ENCODE measurements around the gene MLST8.
"Not testable (repeated sequence)": the region's sequence is repeated elsewhere in the genome, so short reads cannot be mapped to it uniquely, and the experiment has no call there.

Gene MLST8

DNA sequence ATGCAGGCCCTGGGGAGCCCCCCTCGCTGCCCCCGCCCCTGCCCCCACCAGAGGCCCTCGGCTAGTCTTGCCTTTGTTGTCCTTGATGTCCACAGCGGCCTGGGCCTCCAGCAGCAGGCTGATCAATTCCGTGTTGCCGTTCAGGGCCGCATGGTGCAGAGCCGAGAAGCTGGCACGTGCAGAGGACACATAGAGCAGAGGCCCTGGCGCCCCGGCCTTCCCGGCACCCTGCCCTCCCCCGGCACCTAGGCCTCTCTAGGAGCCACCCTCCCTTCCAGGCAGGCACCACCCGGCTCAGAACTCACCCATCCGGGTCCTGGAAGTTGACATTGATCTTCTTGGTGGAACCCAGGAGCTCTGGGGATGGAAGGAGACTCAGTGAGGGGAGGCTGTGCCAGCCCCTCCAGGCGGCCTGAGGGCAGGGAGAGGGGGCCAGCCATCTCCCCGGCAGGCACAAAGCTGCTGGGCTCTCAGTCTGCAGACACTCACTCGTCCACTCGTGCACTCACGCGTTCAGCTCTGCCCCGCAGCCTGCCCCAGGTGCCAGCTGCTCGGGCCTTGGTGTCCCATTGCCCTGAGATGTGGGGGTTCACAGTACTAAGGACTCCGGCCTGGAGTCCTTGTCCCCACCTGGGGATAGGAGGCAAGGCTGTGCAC is 15.1 kb upstream of the MLST8 start:
- DNase-seq (ENCODE audit: low spot score), result no peak

DNA sequence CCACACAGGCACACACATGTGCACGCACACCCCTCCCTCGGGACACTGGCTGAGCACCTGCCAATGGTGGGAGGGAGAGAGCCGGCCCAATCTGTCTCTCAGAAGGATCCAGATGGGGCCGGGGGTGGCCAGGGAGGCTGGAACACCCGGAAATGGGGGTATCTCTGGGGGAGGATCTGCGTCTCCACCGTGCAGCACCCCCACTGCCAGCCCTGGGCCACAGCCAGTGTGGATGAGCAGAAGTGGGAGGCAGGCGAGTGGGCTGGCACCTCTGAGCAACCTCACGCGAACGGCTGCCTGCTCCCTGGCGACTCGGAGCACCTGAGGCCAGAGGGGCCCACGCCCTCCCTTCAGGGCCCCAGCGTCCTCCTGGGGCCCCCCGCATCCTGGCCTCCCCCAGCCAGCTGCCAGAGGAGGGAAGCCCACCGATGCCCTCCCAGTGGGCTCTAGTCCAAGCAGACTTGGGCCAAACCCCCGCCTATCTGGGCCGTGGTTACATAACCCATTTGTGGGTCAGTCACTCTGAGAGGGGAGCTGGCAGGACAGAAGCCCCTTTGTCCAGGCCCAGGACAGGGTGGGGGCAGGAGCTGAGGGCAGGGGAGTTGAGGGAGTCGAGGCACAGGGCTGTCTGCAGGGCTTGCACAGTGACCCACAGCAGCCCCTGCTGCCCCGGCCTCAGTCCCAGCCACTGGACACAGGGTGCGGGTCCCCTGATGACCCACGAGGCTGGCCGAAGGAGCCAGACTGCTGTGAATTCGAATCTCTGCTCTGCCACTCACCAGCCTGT is 14.4 kb upstream of the MLST8 start:
- DNase-seq (ENCODE audit: low spot score), result no peak

GRCh38 chr16:2191446-2191706 is 13.9 kb upstream of the MLST8 start:
- no peak for DNase-seq (ENCODE audit: low spot score)

GRCh38 chr16:2194166-2194834 is 11.0 kb upstream of the MLST8 start:
- no peak for DNase-seq (ENCODE audit: low spot score)

- DNase-seq (ENCODE audit: low spot score), result peak; percentile 50
Measured at GRCh38 chr16:2194852-2195321, 10.4 kb upstream of the MLST8 start.

DNA sequence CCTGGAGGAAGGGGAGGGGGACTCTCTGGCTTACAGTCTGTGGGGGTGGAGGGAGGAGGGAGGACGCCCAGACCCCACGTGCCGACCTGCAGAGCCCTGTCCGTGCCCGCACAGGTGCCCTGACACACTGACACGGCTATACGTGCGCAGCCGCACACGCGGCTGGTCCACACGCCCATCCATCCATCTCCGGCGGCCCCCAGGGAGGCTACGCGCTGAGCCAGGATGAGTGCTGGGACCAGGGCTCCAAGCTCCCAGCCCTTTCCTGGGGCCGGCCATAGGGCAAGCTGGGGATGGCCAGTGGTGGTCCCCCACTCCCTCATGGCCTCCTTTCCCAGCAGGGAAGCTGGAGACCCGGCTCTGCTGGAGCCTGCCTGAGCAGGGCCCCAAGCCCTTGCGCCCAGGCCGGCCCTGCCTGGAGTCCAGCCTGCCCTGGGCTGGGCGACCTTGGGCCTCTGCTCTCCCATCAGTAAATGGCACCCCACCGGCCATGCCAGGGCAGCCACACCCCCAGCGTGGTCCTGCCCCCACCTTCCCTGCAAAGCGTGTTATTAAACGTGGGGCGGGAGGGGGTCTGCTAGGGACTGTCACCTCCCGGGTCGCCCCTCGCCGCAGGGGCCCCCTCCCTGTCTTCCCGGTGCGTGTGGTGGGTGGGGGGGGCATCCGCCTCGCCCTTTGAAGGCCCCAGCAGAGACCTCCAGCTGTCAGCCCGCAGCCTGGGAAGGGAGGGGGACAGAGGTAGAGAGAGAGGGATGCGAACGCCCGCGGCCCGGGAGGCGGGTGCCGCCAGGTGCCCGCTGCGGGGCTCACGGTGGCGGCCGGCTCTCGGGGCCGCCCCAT is 9.7 kb upstream of the MLST8 start:
- no peak for DNase-seq (ENCODE audit: low spot score)

DNA sequence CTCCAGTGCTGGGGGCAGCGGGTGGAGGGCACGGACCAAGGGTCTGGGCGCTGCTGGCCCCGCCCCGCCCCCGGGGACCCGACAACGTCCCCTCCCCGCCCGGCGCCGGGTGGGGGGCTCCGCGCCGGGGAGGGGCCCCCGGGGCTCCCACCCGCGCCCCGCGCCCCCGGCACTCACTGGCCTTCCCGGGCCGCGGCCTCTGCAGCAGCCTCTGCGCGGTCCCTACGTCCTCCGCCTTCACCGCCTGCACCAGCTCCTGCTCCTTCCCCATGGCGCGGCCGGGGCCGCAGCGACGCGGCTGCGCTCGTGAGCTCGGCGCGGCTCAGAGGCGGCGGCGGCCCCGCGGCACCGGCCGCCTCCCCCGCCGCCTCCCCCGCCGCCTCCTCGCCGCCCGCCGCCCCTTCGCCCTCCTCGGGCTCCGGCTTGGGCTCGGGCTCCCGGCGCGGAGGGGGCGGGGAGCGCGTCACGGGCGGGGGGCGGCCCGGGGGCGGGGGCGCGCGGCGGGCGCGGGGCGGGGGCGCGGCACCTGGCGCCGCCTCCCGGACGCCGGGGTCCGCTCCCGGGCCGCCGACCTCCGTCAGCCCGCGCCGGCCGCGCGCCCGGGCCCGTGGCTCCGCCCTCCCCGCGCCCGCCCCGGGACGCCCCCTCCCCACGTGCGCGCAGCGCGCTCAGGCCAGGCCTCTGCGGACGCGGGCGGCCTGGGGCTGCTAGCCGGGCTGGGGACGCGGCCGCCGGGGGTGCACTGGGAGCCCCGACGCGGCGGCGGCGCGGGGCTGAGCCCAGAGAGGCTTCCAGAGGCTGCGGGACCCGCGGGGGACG is 8.9 kb upstream of the MLST8 start, which contains the start of gene CASKIN1:
Gene CASKIN1, minus strand, starts transcription at position 444 of the 819 bp plus-strand sequence. Its CDS starts 173 bp downstream, at position 271.
- DNase-seq (ENCODE audit: low spot score), result peak; percentile 44

GRCh38 chr16:2196981-2197511 is 8.2 kb upstream of the MLST8 start:
- DNase-seq (ENCODE audit: low spot score), result no peak

DNA sequence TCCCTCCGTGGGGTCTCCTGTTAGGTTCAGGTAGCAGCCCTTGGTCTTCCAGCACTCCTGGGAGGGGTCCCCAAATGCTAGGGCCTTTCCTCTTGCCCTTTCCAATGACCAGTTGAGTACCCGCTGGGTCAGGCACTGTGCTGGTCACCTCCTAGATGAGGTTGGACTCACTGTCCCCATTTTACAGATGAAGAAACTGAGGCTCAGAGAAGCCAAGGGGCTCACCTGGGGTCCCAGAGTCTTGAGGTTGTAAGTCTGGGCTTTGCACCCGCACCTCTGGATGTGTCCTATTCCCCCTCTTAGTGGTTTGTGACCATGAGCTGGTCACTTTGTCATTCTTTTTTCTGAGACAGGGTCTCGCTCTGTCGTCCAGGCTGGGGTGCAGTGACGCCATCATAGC is 7.5 kb upstream of the MLST8 start:
- no peak for DNase-seq (ENCODE audit: low spot score)

DNA sequence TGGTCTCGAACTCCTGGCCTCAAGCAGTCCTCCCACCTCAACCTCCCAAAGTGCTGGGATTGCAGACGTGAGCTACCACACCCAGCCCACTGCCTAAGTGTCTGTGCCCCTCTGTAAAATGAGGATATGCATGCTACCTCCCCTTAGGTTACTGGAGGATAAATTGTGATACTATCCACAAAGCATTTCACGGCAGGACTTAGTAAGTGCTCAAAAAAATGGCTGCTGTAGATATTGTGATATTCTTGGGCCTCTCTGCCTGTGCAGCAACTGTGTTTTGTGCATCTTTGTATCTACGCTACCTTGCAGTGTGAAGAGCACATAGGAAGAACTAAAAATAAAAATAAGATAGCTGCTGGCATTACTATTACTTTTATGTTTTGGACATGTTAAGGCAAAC is 7.0 kb upstream of the MLST8 start:
- DNase-seq (ENCODE audit: low spot score), result no peak

DNA sequence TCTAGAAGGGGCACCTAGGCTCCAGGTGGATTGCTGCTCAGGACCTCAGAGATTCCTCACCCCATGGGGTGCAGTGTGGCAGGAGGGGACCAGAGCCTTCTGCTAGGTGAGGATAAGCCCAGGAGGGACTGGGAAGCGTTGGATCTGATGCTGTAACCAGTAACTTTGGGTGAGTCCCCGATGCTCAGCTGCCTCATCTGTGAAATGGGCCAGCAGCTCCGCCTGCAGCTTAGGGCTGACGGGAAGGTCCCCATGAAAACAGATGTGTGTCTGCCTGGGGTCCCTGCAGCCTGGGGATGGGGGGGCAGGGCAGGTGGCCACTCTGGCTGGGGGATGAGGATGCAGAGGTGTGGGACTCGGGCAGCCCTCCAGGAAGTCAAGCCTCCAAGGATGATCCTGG is 6.2 kb upstream of the MLST8 start:
- DNase-seq (ENCODE audit: low spot score), result no peak

GRCh38 chr16:2199621-2200139 is 5.6 kb upstream of the MLST8 start:
- DNase-seq (ENCODE audit: low spot score), result no peak

DNA sequence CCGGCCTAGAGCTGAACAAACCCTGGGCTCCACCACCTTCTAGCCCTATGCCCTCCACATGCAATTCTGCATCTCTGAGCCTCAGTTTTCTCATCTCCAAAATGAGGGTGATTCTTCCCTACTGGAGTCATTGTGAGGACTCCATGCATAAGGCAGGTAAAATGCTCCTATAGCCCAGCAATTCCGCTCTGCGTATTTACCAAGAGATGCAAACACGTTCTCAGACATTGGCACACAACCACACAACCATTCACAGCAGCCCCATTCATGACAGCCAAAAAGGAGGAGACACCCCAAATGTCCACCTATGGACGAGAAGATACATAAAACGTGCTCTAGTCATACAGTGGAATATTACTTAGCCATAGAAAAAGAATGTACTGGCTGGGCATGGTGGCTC is 4.9 kb upstream of the MLST8 start:
- no peak for DNase-seq (ENCODE audit: low spot score)

DNA sequence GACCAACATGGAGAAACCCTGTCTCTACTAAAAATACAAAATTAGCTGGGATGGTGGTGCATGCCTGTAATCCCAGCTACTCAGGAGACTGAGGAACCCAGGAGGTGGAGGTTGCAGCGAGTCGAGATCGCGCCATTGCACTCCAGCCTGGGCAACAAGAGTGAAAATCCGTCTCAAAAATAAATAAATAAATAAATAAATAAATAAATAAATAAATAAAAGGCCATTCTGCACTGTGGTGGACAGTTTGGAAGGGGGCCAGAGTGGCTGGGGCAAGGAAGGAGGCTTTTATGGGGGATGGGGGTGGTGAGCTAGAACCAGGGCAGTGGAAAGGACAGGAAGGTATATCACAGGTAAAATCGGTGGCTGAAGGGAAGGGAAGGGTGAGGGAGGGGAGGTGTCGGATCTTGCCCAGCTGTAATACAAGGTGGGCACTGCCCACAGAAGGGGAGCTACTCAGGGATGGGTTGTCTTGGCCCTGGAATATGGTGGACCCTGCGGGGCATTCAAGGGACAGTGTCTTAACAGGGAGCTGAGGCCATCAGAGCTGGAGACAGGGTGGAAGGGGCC is 2.0 kb upstream of the MLST8 start:
- not testable (repeated sequence) for DNase-seq (ENCODE audit: low spot score)

DNA sequence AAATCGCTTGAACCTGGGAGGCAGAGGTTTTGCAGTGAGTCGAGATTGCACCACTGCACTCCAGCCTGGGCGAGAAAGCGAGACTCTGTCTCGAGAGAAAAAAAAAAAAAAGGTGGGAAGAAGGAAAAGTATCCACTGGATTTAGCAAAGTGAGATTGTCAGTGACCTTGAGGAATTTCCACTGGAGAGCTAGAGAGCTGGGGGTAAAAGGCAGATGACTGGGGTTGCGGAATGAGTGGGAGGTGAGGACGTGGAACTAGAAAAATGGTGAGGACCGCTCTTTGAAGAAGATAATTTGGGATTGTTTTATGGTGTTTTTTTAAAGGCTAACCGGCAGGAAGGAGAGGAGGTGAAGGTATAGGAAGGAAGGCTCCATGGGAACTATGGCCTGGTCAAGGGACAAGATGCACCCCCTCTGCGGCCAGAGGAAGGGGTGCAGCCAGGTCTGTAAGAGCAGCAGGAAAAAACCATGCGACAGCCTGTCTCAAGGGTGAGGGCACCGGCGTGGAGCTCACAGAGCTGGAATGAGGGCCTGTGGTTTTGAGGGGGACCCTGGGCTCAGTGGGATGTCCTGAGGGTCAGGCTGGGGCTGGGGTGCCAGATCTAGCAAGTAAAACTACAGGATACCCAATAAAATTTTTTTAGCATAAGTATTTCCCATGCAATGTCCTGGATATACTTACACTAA is 694 bp upstream of the MLST8 start:
- DNase-seq (ENCODE audit: low spot score), result no peak

DNA sequence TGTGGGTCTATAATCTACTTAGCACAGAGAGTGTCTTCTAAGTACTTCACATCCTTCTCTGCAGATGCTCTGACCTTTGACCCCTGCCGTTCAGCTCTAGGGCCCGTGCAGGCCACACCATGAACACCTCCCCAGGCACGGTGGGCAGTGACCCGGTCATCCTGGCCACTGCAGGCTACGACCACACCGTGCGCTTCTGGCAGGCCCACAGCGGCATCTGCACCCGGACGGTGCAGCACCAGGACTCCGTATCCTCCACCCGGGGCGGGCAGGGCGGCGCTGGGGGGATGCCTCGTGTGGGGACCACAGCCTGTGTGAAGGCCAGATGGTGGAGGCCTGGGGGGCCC is 686 bp downstream of the MLST8 start:
- DNase-seq (ENCODE audit: low spot score), result no peak

DNA sequence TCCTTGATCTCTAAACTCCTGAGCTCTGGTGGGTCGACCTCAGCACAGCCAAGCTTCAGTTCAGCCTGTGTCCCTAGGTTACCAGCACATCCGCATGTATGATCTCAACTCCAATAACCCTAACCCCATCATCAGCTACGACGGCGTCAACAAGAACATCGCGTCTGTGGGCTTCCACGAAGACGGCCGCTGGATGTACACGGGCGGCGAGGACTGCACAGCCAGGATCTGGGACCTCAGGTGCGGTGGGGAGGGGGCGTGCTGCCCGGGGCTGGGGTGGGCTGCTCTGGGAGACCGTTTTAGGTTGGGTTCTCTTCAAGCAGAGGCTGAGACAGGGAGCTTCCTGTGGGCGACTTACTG is 1.1 kb downstream of the MLST8 start:
- no peak for DNase-seq (ENCODE audit: low spot score)

DNA sequence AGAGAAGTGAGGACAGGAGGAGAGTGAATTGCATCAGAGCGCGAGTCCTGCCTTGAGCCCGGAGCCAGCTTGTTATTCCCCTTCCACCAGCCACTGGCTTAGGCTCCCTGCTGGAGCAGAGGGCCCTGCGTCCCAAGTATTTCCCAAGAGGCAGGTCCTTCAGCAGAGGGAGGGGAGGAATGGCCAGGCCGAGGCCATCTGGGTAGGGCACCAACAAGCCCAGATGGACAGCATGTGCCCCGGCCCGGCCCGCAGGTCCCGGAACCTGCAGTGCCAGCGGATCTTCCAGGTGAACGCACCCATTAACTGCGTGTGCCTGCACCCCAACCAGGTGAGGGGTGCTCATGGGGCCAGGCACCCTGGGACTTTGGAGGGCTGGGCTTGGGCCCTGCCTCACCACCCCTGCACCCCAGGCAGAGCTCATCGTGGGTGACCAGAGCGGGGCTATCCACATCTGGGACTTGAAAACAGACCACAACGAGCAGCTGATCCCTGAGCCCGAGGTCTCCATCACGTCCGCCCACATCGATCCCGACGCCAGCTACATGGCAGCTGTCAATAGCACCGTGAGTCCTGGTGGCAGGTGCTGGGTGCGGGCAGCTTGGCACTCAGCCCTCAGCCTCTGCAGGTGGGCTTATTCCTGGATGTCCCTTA is 1.7 kb downstream of the MLST8 start:
- no peak for DNase-seq (ENCODE audit: low spot score)

GRCh38 chr16:2207872-2208271 is 2.6 kb downstream of the MLST8 start:
- DNase-seq (ENCODE audit: low spot score), result no peak

DNA sequence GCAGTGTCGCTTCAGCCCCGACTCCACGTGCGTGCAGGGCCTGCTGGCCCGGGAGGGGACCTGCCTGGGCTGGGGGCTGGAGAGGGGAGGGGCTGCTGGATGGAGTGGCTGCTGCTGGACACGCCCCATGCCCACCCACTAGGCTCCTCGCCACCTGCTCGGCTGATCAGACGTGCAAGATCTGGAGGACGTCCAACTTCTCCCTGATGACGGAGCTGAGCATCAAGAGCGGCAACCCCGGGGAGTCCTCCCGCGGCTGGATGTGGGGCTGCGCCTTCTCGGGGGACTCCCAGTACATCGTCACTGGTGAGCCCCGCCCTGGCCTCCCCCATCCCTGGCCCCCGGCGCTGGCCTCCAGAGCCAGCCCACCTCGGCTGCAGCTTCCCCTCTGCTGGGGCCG is 3.1 kb downstream of the MLST8 start:
- DNase-seq (ENCODE audit: low spot score), result no peak

Data from germinal center (tissue), 1 donor.